Heart left ventricle (tissue), 13 donors: ENCODE measurements around the gene IVD.

Source experiments
- CTCF ChIP-seq, 12 donors: fragments of 200-600 bp; sonication (generic) in 4 of 12; IDR thresholded peaks; one replicate each; pipeline versions ENCODE4 v1.5.0 to v1.8.0; 2018 to 2022; ENCODE audit warnings: antibody characterized with exemption in 12 of 12, mild to moderate bottlenecking in 5 of 12
- POLR2A ChIP-seq, 2 donors: fragments of 450-650 bp; IDR thresholded peaks; one replicate each; pipeline ENCODE4 v1.6.1; 2017; ENCODE audit warnings: antibody characterized with exemption in 2 of 2, mild to moderate bottlenecking in 2 of 2, moderate library complexity in 2 of 2
- donor health status: ischemic (EF 13 %, LVEDD 7.1; RV severe dilation, severe dysfunction).
- donor health status: DM: no; HTN: yes; CAD: no.
- donor health status: DM: no; HTN: no; CAD: no.
- donor health status: ischemic (EF 25% LVEDD 6.9; RV normal size, moderate dysfunction).
- donor health status: ischemic (EF 25% LVEDD 5.7; RV mildly dilated, moderate dysfunction).
- donor health status: ischemic (EF 35%, LVEDD 5.7; RV mildly dilated, moderate dysfunction).
- donor health status: nonischemic (EF 11% LVEDD 7.7; RV severe dilation, severe dysfunction).
- donor health status: DM: yes; HTN: yes; CAD: no.
- donor health status: PGD.
- donor health status: ischemic (EF 29% LVEDD 5.4; RV normal size, mild dysfunction).
- donor health status: nonischemic (EF 23%, LVEDD 6.1; RV moderate dilation, normal function).

GRCh38 chr15:40355976-40356585 lies 49.5 kb upstream of the IVD start:
- TF ChIP-seq CTCF (IDR thresholded peaks at IDR 0.05) = no peak
- no peak for TF ChIP-seq POLR2A (IDR thresholded peaks at IDR 0.05)
